ENCODE results near the gene ZNF202.
A peak's percentile ranks its signal among the peaks of the same experiment; 100 is the strongest.
"Not testable (repeated sequence)": the region's sequence is repeated elsewhere in the genome, so short reads cannot be mapped to it uniquely, and the experiment has no call there.

Gene ZNF202

DNA sequence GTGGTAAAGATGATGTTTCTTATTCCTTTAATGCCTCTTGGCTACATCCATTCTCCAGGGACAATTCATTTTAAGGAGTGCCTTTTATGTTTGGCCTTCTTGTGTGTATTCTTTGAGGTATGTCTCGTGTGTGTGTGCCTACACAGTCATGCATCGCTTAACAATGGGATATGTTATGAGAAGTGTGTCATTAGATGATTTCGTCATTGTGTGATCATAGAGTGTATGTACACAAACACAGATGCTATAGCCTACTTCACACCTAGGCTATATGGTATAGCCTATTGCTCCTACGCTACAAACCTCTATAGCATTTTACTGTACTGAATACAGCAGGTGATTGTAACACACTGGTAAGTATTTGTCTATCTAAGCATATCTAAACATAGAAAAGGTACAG is 23.0 kb downstream of the ZNF202 start:
- Histone ChIP-seq H3K27me3 (ENCODE audit: insufficient read depth, low read length) (no peaks in the 10 kb centered on the region), H3K36me3 (ENCODE audit: insufficient read depth, low read length) (no peaks in the 10 kb centered on the region)
- no peak for TF ChIP-seq CTCF (IDR thresholded peaks at IDR 0.05; ENCODE audit: low read length)
- TF ChIP-seq EZH2 (IDR thresholded peaks at IDR 0.05; ENCODE audit: borderline replicate concordance, low read length) = no peak

GRCh38 chr11:123718063-123718462 is 23.4 kb downstream of the ZNF202 start:
- TF ChIP-seq CTCF (IDR thresholded peaks at IDR 0.05; ENCODE audit: low read length) (no peak), EZH2 (IDR thresholded peaks at IDR 0.05; ENCODE audit: borderline replicate concordance, low read length) (no peak)
- Histone ChIP-seq H3K9me2 (ENCODE audit: low read depth, low read length) (no peaks in the 10 kb centered on the region), H3K9ac (ENCODE audit: low read length) (no peak overlapping the region), H3K4me1 (ENCODE audit: insufficient read depth, low read length, severe bottlenecking) (no peaks in the 10 kb centered on the region), H3K4me3 (ENCODE audit: low read depth, low read length, poor library complexity, severe bottlenecking) (no peak overlapping the region), H3K9me3 (ENCODE audit: low read length) (no peaks in the 10 kb centered on the region), H3K27ac (ENCODE audit: low read depth, low read length, poor library complexity, severe bottlenecking) (no peak overlapping the region), H2AFZ (ENCODE audit: low read length) (no peak overlapping the region), H3K27me3 (ENCODE audit: insufficient read depth, low read length) (no peaks in the 10 kb centered on the region), H3F3A (ENCODE audit: insufficient read depth, low read length) (no peaks in the 10 kb centered on the region), H3K4me2 (ENCODE audit: low read length) (no peak overlapping the region), H4K20me1 (ENCODE audit: insufficient read depth, low read length) (no peaks in the 10 kb centered on the region), H3K36me3 (ENCODE audit: insufficient read depth, low read length) (no peaks in the 10 kb centered on the region), H3K79me2 (ENCODE audit: insufficient read depth, low read length) (no peaks in the 10 kb centered on the region)

More for the DNA sequence above, 23.0 kb downstream of the ZNF202 start:
- Histone ChIP-seq H3K4me2 (ENCODE audit: low read length) (no peak overlapping the region), H2AFZ (ENCODE audit: low read length) (no peak overlapping the region), H3K9ac (ENCODE audit: low read length) (no peak overlapping the region), H3K4me3 (ENCODE audit: low read depth, low read length, poor library complexity, severe bottlenecking) (no peak overlapping the region), H4K20me1 (ENCODE audit: insufficient read depth, low read length) (no peaks in the 10 kb centered on the region), H3F3A (ENCODE audit: insufficient read depth, low read length) (no peaks in the 10 kb centered on the region), H3K27ac (ENCODE audit: low read depth, low read length, poor library complexity, severe bottlenecking) (no peak overlapping the region), H3K79me2 (ENCODE audit: insufficient read depth, low read length) (no peaks in the 10 kb centered on the region), H3K9me2 (ENCODE audit: low read depth, low read length) (no peaks in the 10 kb centered on the region), H3K4me1 (ENCODE audit: insufficient read depth, low read length, severe bottlenecking) (no peaks in the 10 kb centered on the region), H3K9me3 (ENCODE audit: low read length) (no peaks in the 10 kb centered on the region)

GRCh38 chr11:123712627-123713026 is 28.8 kb downstream of the ZNF202 start:
- not testable (repeated sequence) for H4K20me1 ChIP-seq (ENCODE audit: insufficient read depth, low read length); H3K4me1 ChIP-seq (ENCODE audit: insufficient read depth, low read length, severe bottlenecking); H3K9me3 ChIP-seq (ENCODE audit: low read length); H3K9me2 ChIP-seq (ENCODE audit: low read depth, low read length); H3K4me2 ChIP-seq (ENCODE audit: low read length); H3K27me3 ChIP-seq (ENCODE audit: insufficient read depth, low read length); H3K27ac ChIP-seq (ENCODE audit: low read depth, low read length, poor library complexity, severe bottlenecking); H3F3A ChIP-seq (ENCODE audit: insufficient read depth, low read length); H3K9ac ChIP-seq (ENCODE audit: low read length); H2AFZ ChIP-seq (ENCODE audit: low read length); H3K4me3 ChIP-seq (ENCODE audit: low read depth, low read length, poor library complexity, severe bottlenecking); H3K79me2 ChIP-seq (ENCODE audit: insufficient read depth, low read length); H3K36me3 ChIP-seq (ENCODE audit: insufficient read depth, low read length)

- Histone ChIP-seq H3K4me1 (ENCODE audit: insufficient read depth, low read length, severe bottlenecking) (no peaks in the 10 kb centered on the region), H3K27ac (ENCODE audit: low read depth, low read length, poor library complexity, severe bottlenecking) (no peak overlapping the region), H3K4me2 (ENCODE audit: low read length) (no peak overlapping the region), H3K9ac (ENCODE audit: low read length) (no peak overlapping the region), H2AFZ (ENCODE audit: low read length) (no peak overlapping the region), H4K20me1 (ENCODE audit: insufficient read depth, low read length) (no peaks in the 10 kb centered on the region), H3K9me2 (ENCODE audit: low read depth, low read length) (no peaks in the 10 kb centered on the region), H3F3A (ENCODE audit: insufficient read depth, low read length) (no peaks in the 10 kb centered on the region), H3K79me2 (ENCODE audit: insufficient read depth, low read length) (no peaks in the 10 kb centered on the region), H3K4me3 (ENCODE audit: low read depth, low read length, poor library complexity, severe bottlenecking) (no peak overlapping the region), H3K9me3 (ENCODE audit: low read length) (no peaks in the 10 kb centered on the region), H3K36me3 (ENCODE audit: insufficient read depth, low read length) (no peaks in the 10 kb centered on the region), H3K27me3 (ENCODE audit: insufficient read depth, low read length) (no peaks in the 10 kb centered on the region)
- TF ChIP-seq EZH2 (IDR thresholded peaks at IDR 0.05; ENCODE audit: borderline replicate concordance, low read length) (no peak), CTCF (IDR thresholded peaks at IDR 0.05; ENCODE audit: low read length) (peak; percentile 56; the same call in 1 of the 2 replicates)
Observed at GRCh38 chr11:123707606-123708205, 33.8 kb downstream of the ZNF202 start.
